Muscle layer of colon (tissue), 2 donors: ENCODE measurements around the gene TCF7L2.

ENCODE experiments used
- H3K27ac ChIP-seq: one replicate; pipeline ENCODE4 v1.7.0; 2013; ENCODE audit warnings: low read depth, mild to moderate bottlenecking, low read length, moderate library complexity
- H3K27me3 ChIP-seq, 2 donors: one replicate each; pipeline ENCODE4 v1.7.0; 2013; ENCODE audit warnings: low read length in 2 of 2, mild to moderate bottlenecking in 2 of 2; ENCODE audit not compliant: insufficient read depth in 2 of 2, control insufficient read depth in 1 of 2
- H3K36me3 ChIP-seq: one replicate; pipeline ENCODE4 v1.7.0; 2013; ENCODE audit warnings: mild to moderate bottlenecking, low read length; ENCODE audit not compliant: insufficient read depth
- H3K4me1 ChIP-seq: one replicate; pipeline ENCODE4 v1.7.0; 2013; ENCODE audit warnings: mild to moderate bottlenecking, low read length; ENCODE audit not compliant: insufficient read depth
- H3K4me3 ChIP-seq, 2 donors: one replicate each; pipeline ENCODE4 v1.7.0; 2013; ENCODE audit warnings: low read length in 2 of 2, low read depth in 1 of 2, mild to moderate bottlenecking in 1 of 2, moderate library complexity in 1 of 2
- H3K9ac ChIP-seq: one replicate; pipeline ENCODE4 v1.7.0; 2013; ENCODE audit warnings: low read length
- H3K9me3 ChIP-seq: one replicate; pipeline ENCODE4 v1.7.0; 2013; ENCODE audit warnings: mild to moderate bottlenecking, low read length
- donor health status: abdominal sarcoma.
- donor health status: Adenocarcinoma of cecum.

Gene TCF7L2

GRCh38 chr10:112949143-112949823 is 764 bp upstream of the TCF7L2 start:
- peak overlapping the region; percentile 77 for H3K27ac ChIP-seq
- no peaks in the 10 kb centered on the region for H3K9me3 ChIP-seq
- peaks cover 13% of the 10 kb centered on the region for H3K4me1 ChIP-seq
- H3K9ac ChIP-seq, result no peak overlapping the region
- no peaks in the 10 kb centered on the region for H3K36me3 ChIP-seq
- H3K4me3 ChIP-seq, result peak overlapping the region; percentile 9 to 22
- no peaks in the 10 kb centered on the region for H3K27me3 ChIP-seq

GRCh38 chr10:112950714-112951358 is 789 bp downstream of the TCF7L2 start:
- Histone ChIP-seq H3K9me3 (no peaks in the 10 kb centered on the region), H3K9ac (peak overlapping the region; percentile 87), H3K27ac (peak overlapping the region; percentile 96), H3K4me1 (peaks cover 20% of the 10 kb centered on the region), H3K27me3 (no peaks in the 10 kb centered on the region), H3K4me3 (peak overlapping the region; percentile 80 to 81), H3K36me3 (no peaks in the 10 kb centered on the region)

- peak overlapping the region; percentile 98 for H3K27ac ChIP-seq
- no peaks in the 10 kb centered on the region for H3K36me3 ChIP-seq
- peak overlapping the region; percentile 93 to 95 for H3K4me3 ChIP-seq
- H3K27me3 ChIP-seq, result no peaks in the 10 kb centered on the region
- no peaks in the 10 kb centered on the region for H3K9me3 ChIP-seq
- H3K9ac ChIP-seq, result peak overlapping the region; percentile 71
- peaks cover 20% of the 10 kb centered on the region for H3K4me1 ChIP-seq
These were observed 1.6 kb downstream of the TCF7L2 start for GRCh38 chr10:112951359-112952281.

GRCh38 chr10:112952282-112953173 is 2.5 kb downstream of the TCF7L2 start:
- no peaks in the 10 kb centered on the region for H3K36me3 ChIP-seq
- H3K4me1 ChIP-seq, result peaks cover 26% of the 10 kb centered on the region
- no peaks in the 10 kb centered on the region for H3K27me3 ChIP-seq
- peak overlapping the region; percentile 93 to 95 for H3K4me3 ChIP-seq
- H3K9ac ChIP-seq, result peak overlapping the region; percentile 71
- no peaks in the 10 kb centered on the region for H3K9me3 ChIP-seq
- H3K27ac ChIP-seq, result peak overlapping the region; percentile 98

- Histone ChIP-seq H3K27me3 (no peaks in the 10 kb centered on the region), H3K9ac (peak overlapping the region; percentile 71), H3K36me3 (no peaks in the 10 kb centered on the region), H3K27ac (peak overlapping the region; percentile 98), H3K4me3 (peak overlapping the region; percentile 93 to 95), H3K4me1 (peaks cover 35% of the 10 kb centered on the region), H3K9me3 (no peaks in the 10 kb centered on the region)
These were observed 3.4 kb downstream of the TCF7L2 start for GRCh38 chr10:112953174-112954159.

- Histone ChIP-seq H3K27ac (no peak overlapping the region), H3K9ac (no peak overlapping the region), H3K4me1 (peaks cover 51% of the 10 kb centered on the region)
These were observed 5.0 kb downstream of the TCF7L2 start for GRCh38 chr10:112954974-112955581.

GRCh38 chr10:112955582-112956421 is 5.8 kb downstream of the TCF7L2 start:
- H3K4me3 ChIP-seq, result peak overlapping the region in 1 of 2 donors; percentile 41
- H3K4me1 ChIP-seq, result peaks cover 54% of the 10 kb centered on the region
- H3K36me3 ChIP-seq, result no peaks in the 10 kb centered on the region
- no peaks in the 10 kb centered on the region for H3K9me3 ChIP-seq
- no peaks in the 10 kb centered on the region for H3K27me3 ChIP-seq
- H3K9ac ChIP-seq, result no peak overlapping the region
- H3K27ac ChIP-seq, result peak overlapping the region; percentile 55

More at GRCh38 chr10:112954974-112955581, 5.0 kb downstream of the TCF7L2 start:
- Histone ChIP-seq H3K9me3 (no peaks in the 10 kb centered on the region), H3K36me3 (no peaks in the 10 kb centered on the region), H3K4me3 (peak overlapping the region in 1 of 2 donors; percentile 41), H3K27me3 (no peaks in the 10 kb centered on the region)

- Histone ChIP-seq H3K27me3 (no peaks in the 10 kb centered on the region), H3K9ac (no peak overlapping the region), H3K36me3 (no peaks in the 10 kb centered on the region), H3K4me1 (peaks cover 54% of the 10 kb centered on the region), H3K27ac (peak overlapping the region; percentile 55), H3K4me3 (peak overlapping the region in 1 of 2 donors; percentile 41), H3K9me3 (no peaks in the 10 kb centered on the region)
These were observed 6.7 kb downstream of the TCF7L2 start for GRCh38 chr10:112956631-112957350.
